NCI-H1048 (cell line): ENCODE measurements around the gene UBE3C.
"Not testable (repeated sequence)": the region's sequence is repeated elsewhere in the genome, so short reads cannot be mapped to it uniquely, and the experiment has no call there.

Experiments
- DNase-seq: peaks from one replicate; lab custom pipeline; 2025; lab: John Stamatoyannopoulos, UW

UBE3C gene

DNA sequence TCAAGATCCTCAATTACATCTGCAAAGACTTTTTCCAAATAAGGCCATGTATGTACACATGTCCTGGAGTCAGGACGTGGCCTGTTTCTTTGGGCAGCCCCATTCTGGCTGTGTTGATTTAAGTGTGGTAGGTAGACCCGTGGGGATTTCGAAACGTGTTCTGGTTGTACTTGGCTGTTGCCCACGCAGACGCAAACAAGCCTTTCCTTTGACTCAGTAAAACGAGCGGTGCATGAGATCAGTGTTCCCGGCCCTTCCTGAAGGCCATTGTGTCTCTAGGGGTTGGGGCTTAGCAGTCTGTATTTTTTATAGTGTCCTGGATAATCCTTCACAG is 133.2 kb downstream of the UBE3C start:
- no peak for DNase-seq

DNA sequence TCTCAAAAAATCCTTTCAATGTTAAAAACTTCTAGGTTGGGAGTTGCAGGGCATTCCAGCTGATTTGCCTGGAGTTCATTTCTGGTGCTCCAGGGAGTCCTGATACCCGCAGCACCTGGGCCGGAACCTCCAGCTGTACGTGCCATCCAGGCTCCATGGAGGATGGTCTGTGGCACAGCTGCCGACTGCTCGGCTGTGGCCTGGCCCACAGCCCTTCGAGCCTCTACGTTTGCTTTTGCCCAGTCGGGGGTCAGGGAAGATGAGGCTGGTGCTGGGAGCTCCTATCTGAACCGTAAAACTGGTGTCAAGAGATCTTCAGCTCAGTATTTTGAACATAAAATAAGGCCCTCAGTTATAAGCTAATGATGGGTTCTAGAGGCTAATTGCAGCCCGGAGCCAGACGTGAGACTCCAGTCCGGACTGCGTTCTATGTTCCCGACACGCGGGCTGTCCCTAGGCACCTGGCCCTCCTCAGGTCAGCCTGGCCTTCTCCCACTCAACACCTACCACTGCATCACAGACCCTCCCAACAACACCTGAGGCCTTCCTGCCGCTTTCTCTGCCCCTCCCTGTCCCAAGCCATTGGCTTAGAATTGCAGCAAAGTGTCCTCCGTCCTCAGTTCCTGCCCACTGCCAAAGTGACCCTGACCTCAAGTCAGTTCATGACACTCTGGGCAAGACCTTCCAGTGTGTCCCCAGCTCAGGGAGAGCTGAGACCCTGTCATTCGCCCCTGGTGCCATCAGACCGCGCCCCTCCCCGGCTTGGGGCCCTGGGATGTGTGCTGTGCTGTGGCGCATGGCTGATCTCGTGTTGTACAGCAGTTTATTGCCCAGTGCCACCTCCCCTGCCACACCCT is 133.9 kb downstream of the UBE3C start:
- no peak for DNase-seq

DNA sequence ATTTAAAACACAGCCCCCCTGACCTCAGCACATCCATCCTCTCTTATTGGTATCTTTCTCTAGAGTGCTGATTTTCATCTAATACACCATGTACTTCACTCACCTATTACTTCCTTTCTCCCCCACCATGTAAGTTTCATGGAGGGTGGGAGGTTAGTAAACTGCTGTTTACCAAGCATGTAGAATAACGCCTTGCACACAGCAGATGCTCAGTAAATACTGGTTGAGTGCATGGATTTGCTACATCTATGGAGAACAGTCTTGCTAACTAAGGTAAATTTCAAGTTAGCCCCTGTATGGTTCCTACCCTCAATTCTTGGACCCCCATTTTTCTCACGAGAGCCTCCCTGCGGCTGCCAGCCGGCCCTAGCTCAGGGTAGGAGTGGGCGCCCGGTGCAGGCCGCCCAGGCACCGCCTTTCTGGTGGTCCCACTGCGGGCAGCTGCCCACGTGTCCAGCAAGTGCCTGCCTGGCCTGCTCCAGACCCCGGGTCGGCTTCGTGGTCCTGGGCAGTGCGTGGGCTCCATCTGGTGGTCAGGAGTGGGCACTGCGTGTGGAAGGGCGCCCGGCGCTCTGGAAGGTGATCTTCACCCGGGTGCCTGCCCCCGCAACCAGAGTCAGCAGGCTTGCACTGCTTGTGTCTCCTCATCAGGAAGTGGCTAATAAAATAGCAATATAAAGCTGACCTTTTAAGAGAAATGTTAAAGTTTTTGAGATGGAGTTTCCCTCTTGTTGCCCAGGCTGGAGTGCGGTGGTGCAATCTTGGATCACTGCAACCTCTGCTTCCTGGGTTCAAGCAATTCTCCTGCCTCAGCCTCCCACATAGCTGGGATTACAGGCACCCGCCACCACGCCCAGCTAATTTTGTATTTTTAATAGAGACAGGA is 134.7 kb downstream of the UBE3C start:
- DNase-seq: peak; percentile 37

- not testable (repeated sequence) for DNase-seq
Measured at GRCh38 chr7:157274094-157274634, 135.4 kb downstream of the UBE3C start.

DNA sequence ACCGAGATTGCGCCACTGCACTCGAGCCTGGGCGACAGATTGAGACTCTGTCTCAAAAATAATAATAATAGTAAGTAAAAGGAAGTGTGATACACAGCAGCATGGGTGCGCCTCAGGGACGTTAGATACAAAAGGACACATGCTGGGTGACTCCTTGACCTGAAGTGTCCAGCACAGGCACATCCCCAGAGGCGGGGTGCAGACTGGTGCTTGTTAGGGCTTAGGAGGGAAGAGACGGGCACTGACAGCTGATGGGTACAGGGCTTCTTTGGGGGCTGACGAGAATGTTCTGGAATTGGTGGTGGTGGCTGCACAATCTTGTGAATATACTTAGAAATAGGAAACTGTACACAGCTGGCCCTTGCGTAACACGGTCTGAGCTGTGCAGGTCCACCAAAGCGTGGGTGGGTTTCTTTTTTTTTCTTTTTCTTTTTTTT is 136.3 kb downstream of the UBE3C start:
- DNase-seq: no peak

- no peak for DNase-seq
Measured at GRCh38 chr7:157276091-157276561, 137.4 kb downstream of the UBE3C start.

DNA sequence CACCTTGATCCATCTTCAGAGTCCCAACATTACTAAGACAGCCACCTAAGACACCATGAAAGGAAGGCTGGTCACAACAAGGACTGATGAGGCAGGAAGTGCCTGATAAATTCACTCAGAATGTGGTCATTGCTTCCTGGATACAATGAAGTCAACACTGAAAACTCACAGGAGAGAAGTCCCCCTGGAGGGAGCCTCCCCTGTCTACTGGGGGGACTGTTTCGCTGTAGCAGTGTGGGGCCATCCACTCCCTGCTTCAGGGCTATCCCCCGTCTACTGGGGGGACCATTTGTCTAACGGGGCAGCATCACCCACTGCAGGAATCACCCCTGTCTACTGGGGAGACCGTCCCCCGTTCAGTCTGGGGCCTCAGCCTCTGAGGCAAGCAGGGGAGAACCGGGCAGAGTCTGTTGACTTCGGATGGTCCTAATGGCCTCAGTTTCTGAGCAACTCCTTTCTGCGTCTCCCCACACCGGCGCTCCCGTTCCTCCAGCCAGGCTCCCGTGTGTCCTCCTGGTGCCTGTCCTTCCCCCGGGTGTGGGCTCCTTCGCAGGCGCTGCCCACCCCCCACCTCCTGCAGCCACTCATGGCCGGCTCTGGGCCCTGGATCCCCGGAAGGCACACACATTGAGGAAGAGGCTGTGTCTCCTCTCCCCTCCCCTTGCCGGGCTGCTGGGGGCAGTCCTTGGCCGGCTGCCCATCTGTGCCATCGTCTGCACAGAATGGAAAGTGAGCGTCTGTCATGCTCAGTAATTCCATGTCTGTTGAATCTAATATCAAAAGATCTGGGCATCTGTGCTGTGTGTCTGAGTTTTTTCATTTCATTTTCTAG is 138.2 kb downstream of the UBE3C start:
- no peak for DNase-seq

DNA sequence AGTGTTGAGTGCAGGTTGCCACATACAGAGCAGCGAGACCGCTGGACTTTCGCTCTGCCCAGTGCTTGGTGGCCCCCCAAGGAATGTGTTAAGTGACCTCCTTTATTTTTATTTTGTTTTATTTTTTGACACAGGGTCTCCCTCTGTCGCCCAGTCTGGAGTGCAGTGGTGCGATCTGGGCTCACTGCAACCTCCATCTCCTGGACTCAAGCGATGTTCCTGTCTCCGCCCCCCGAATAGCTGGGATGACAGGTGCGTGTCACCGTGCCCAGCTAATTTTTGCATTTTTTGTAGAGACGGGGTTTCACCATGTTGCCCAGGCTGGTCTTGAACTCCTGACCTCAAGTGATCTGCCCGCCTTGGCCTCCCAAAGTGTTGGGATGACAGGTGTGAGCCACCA is 138.8 kb downstream of the UBE3C start:
- not testable (repeated sequence) for DNase-seq

DNA sequence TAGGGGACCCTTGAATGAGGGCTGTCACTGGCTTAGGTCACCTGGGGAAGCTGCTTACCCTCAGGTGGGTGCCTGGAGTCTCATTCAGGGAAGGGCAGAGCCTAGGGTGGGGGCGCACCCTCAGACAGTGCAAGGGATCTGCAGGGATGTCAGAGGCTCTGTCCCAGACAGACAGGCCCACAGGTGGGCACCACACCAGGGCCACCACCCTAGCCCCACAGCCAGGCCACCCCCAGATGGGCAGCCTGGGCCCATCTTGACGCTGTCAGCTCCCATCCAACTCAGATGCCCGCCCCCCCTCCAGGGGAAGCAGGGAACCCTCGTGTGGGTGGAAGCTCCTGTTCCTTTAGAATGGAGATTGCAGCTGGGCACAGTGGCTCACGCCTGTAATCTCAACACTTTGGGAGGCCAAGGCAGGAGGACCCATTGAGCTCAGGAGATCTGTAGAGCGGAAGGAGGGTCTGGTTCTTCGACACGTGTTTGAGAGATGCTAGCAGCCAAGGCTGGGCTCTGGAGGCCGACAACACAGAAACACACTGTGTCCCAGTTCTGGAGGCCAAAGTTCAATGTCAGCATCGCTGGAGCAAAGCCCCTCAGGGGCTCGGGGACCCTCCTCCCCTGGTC is 139.6 kb downstream of the UBE3C start:
- DNase-seq: no peak

DNA sequence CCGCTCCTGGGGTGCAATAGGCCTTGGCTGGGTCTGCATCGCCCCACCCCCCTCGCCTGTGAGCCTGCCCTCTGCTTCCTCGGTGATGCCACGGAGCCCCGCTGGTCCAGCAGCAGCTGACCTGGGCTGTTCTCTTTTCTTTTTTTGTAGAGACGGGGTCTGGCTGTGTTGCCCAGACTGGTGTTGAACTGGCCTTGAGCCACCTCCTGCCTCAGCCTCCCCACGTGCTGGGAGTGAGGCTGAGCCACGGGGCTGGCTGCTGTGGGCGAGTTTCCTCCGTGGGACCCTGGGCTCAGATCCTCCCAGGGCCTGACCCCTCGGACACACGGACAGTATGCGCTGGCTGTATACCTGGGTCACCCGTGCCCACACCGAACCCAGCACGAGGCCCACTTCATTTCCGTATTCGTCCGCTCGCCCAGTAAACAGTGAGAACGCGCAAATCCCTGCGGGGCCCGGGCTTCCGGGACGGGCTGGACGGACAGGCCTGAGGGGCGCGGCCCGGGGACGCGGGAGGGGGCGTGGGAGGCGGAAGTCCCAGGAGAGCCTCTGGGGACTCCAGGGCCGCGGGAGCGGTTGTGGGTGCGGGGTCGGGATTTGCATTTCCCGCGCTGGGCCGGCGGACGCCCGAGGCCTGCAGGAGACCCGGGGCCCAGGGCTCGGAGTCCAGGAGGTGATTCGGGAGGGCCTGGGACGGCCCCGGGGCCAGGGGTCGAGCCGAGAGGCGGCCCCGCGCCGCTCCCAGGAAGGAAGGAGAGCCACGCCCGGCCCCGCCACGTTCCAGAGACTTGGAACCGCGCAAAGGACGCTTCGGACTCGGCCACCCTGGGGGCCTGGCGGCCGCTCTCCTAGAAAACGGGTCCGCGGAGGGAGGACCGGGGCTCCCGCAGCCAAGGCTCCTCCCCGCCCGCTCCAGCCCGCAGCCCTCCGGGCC is 140.3 kb downstream of the UBE3C start:
- no peak for DNase-seq

DNA sequence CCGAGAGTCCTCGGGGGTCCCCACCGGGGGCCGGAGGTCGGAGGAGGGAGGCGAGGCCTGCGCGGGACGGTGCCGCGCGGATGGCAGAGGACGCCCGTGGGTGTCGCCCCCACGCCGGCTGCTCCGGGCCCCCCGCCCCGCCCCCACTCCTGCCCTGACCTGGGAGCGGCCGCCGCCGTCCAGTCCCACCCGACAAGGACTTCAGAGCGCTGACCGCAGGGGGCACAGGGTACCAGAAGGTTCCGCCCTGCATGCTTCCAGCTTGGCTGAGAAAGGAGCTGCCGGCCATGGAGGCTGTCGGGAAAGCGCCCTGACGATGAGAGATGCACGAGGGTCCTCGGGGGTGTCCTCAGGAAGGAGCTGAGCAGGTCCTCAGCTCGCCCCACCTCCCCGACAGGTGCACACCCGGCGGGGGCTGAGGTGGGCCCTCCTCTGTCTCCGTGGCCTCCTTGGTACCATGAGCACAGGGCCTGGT is 141.1 kb downstream of the UBE3C start:
- no peak for DNase-seq

DNA sequence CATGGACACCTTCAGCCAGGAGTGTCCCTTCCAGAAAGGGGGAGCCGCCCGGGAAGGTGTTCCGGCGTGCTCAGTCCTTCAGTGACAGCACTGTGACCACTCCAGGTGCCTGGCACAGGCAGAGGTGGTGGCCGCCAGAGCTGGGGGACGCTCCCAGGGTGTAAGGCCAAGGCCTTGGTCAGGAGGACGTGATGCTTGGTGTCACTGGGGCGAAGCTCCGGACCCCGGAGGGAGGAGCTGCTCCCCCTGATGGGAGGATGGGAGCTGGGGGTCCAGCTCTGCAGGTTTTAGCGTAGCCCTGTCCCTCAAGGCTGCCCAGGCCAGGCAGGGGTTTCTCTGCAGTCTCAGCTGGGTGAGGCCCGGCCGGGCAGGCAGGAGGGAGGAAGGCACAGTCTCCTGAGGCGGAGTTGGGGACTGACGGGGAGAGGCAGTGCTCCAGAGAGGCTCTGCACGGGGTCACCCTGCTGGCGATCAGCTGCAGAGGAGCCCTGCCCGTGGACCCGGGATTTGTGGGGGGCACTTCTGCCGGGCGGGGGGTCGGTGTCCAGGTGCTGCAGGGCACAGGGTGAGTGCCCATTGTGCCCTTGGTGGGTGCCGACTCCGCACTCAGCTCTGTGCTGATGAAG is 141.6 kb downstream of the UBE3C start:
- no peak for DNase-seq

DNA sequence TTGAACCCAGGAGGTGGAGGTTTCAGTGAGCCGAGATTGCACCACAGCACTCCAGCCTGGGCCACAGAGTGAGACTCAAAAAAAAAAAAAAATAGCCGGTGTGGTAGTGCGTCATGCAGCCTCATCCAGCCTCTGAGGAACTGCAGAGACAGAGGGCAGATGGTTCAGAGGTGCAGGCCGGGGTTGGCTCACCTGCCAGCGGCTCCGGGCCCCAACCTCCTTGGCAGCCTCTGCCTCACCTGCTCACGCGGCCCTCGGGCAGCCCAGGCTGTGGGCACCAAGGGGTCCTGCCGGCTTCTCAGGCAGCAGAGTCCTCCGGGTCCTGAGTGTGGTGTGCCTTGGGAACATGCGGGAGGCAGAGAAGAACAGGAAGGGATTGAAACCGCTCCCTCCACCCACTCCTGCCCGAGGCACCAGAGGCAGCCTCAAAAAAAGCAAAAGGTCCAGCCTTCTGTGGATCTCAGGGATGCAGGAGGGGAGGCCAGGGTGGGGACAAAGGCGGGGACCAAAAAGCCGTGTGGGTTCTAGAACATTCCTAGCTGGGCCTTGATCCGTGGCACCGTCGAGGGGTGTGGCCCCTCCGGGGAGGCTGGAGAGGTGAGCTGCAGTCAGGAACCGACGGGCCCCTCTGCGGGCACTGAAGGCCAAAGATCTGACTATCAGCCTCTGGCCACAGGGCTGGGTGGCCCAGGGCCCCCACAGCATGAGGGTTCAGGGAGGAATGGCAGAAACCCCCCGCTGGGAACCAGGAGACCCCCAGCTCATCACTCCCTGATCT is 142.7 kb downstream of the UBE3C start:
- DNase-seq: no peak

GRCh38 chr7:157282141-157282801 is 143.5 kb downstream of the UBE3C start:
- no peak for DNase-seq

DNA sequence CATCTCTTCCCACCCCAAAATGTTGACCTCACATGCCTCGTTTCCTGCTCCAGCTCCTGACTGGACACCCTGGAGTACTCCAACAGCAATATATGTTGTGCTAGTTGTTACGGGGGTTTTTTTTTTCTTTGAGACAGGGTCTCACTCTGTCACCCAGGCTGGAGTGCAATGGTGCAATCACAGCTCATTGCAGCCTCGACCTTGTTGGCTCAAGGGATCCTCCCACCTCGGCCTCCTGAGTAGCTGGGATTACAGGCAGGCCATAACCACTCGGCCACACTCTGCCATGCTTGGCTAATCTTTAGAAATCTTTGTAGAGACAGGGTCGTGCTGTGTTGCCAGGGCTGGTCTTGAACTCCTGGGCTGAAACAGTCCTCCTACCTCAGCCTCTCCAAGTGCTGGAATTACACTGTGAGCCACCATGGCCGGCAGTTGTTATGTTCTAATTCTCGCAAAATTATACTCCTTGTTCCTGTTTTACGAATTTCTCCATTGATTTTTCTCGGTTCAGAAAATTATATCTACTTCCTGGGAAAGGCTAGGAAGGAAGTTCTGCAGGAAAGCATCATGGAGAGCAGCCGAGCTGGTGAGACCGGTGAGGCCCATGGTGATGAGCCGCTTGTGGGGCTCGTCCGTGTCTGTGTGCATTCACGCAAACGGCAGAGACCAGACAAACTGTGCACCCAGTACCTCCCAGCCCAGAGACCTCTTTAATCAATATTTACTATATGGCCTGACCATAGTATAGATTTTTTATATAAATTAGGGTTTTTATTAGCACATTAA is 145.7 kb downstream of the UBE3C start:
- no peak for DNase-seq

- DNase-seq: no peak
Measured at GRCh38 chr7:157291404-157292080, 152.8 kb downstream of the UBE3C start.

DNA sequence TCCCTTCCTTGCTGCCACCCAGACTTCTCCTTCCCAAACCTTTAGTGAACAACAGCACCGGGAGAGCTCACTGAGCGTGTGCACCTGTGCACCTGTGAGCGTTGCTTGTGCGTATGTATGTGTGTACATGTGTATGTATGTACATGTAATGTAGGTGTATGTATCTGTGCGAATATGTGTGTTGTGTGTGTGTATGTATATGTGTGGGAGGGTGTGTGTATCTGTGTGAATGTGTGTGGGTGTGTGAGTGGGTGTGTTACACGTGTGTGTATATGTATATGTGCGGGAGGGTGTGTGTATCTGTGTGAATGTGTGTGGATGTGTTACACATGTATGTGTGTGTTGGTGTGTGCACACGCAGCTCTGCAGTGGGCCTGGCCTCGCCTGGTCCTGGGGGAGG is 153.5 kb downstream of the UBE3C start:
- DNase-seq: no peak
